ENCODE measurements around the gene CLEC4M.

The CLEC4M gene, protein sequence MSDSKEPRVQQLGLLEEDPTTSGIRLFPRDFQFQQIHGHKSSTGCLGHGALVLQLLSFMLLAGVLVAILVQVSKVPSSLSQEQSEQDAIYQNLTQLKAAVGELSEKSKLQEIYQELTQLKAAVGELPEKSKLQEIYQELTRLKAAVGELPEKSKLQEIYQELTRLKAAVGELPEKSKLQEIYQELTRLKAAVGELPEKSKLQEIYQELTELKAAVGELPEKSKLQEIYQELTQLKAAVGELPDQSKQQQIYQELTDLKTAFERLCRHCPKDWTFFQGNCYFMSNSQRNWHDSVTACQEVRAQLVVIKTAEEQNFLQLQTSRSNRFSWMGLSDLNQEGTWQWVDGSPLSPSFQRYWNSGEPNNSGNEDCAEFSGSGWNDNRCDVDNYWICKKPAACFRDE

DNA sequence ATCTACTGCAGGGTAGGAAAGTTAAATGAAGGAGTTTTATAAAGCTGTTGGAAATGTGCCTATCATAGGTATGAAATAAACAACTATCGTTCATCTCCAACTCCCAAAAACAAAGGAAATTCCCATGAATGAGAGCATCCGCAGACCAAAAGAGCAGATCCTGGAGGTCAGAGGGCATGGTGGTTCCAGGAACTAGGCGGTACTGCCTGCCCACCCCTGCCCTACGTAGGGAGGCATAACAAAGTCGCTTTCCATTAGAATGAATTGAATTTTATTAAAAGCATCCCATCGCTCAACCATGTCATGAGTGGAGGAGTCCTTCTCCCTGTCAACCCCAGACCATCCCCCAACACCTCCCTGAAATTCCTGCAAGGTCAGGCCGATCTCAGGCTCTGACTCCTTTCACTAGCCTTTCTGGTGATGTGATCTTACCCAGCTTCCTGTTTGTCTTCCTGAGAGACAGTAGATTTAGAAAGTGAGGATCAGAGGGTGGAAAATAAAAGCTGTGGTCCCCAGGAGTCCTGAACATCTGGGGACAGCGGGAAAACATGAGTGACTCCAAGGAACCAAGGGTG is at the start of gene CLEC4M:
Gene CLEC4M, plus strand, starts transcription at position 525 of the 575 bp plus-strand sequence. Its CDS starts 24 bp downstream, at position 549.
- DNase-seq = no peak

DNA sequence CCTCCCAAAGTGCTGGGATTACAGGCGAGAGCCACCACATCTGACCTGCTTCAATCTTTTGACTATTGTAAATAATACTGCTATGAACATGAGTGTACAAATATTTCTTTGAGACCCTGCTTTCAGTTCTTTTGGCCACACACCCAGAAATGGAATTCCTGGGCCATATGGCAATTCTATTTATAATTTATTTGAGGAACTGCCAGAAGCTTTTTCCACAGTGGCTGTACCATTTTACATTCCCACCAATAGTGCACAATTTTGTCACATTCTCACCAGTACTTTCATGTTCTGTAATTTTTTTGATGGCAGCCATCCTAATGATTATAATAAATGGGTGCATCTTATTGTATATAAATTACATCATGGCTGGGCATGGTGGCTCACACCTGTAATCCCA is 47.4 kb upstream of the CLEC4M start:
- no peak for DNase-seq

DNA sequence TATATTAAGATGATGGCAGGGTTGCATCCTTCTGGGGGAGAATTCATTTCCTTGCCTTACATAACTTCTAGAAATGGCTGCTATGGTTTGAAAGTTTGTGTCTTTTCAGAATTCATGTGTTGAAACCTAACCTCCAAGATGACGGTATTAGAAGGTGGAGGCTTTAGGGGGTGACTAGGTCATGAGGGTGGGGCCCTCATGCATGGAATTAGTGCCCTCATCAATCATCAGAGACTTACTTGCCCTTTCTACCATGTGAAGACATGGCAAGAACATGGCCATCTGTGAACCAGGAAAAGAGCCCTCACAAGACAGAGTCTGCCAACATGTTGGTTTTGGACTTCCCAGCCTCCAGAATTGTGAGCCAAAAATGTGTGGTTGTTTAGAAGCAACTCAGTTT is 46.3 kb upstream of the CLEC4M start:
- DNase-seq = no peak

DNA sequence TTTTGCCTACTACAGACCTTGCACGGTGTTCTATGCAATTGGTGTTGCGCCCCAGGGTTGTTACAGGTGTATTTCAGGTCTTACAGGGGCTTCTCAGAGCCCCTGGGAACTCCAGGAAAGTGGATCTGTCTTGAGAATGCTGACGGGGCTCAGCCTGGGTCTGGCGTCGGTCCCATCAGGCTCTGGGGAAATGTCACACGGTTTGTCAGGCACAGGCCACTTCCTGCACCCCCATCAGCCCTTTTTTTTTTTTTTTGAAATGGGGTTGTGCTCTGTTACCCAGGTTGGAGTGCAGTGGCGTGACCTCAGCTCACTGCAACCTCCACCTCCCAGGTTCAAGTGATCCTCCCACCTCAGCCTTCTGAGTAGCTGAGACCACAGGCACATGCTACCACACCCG is 44.4 kb upstream of the CLEC4M start:
- no peak for DNase-seq

DNA sequence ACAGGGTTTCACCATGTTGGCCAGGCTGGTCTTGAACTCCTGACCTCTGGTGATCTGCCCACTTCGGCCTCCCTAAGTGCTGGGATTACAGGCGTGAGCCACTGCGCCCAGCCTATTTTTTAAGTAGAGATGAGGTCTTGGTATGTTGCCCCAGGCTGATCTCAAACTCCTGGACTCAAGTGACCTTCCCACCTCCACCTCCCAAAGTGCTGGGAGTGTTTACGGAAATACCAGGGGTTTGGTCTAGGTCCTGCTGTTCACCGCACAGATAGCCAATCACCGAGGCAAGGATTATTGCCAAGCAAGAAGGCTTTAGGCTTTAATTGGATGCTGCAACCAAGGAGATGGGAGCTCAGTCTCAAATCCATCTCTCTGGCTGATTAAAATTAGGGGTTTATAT is 42.7 kb upstream of the CLEC4M start:
- DNase-seq = no peak

DNA sequence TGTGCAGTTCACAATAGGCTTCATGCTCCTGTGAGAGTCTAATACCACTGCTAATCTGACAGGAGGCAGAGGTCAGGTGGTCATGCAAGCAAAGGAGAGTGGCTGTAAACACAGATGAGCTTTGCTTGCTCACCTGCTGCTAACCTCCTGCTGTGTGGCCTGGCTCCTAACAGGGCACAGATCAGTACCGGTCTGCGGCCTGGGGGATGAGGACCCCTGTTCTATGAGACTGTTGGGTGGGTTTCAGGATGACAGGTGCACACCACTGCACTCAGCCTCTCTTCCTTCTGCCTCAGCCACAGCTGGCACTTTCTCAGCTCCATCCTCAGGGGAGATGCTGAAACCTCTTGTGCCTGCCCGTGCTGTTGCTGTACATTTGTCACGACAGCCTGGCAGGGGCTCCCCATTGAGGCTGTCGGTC is 40.8 kb upstream of the CLEC4M start:
- DNase-seq = no peak

DNA sequence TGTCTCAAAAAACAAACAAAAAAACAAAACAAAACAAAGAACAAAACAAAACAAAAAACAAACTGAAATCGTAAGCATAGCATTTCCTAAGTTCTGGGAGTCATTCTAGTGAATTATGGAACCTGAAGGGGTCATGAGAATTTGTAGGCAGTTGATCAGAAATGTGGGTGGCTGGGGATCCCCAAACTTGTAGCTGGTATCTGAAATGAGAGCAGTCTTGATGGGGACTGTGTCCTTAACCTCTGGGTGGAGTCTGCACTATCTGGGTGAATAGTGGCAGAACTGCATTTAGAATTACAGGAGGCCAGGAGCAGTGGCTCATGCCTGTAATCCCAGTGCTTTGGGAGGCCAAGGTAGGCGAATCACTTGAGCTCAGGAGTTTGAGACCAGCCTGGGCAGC is 37.3 kb upstream of the CLEC4M start:
- no peak for DNase-seq

DNA sequence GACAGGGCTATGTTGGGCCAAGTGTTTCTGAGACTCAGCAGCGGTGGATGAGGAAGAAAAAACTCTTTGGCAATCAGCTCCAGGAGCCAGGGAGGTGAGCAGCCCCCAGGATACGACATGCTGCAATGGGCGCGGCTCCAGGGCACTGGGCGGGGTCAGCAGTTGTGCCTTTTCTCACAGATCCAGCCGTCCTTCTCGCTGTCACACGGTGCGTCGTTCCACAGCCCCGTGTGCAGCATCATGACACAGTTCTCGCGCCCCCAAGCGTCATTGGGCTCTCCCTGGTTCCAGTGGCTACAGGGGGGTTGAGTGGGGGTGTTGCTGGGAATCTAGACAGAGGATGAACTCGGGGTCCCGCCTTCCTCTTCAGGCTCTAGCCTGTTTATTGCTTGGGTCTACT is 33.8 kb upstream of the CLEC4M start:
- DNase-seq = no peak

DNA sequence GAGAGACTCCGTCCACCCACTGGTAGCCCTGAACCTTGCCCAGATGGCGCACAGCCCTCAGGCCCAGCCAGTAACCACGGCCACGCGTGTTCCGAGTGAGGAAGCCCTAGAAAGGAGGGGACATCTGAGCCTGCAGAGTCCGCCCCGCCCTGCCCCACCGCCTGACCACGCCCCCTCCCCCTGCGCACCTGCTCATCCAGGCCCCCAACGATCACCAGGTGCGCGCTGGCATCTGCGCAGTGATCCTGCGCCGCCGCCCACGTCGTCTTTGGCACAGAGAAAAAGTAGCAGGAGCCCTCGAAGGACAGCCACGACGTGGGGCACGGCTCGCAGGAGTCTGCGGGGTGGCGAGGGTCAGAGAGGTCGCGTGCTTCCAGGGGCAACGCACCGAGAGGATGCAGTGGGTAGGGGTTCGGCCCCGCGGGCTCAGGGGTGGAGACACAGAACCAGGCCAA is 33.2 kb upstream of the CLEC4M start:
- peak; percentile 13 for DNase-seq

DNA sequence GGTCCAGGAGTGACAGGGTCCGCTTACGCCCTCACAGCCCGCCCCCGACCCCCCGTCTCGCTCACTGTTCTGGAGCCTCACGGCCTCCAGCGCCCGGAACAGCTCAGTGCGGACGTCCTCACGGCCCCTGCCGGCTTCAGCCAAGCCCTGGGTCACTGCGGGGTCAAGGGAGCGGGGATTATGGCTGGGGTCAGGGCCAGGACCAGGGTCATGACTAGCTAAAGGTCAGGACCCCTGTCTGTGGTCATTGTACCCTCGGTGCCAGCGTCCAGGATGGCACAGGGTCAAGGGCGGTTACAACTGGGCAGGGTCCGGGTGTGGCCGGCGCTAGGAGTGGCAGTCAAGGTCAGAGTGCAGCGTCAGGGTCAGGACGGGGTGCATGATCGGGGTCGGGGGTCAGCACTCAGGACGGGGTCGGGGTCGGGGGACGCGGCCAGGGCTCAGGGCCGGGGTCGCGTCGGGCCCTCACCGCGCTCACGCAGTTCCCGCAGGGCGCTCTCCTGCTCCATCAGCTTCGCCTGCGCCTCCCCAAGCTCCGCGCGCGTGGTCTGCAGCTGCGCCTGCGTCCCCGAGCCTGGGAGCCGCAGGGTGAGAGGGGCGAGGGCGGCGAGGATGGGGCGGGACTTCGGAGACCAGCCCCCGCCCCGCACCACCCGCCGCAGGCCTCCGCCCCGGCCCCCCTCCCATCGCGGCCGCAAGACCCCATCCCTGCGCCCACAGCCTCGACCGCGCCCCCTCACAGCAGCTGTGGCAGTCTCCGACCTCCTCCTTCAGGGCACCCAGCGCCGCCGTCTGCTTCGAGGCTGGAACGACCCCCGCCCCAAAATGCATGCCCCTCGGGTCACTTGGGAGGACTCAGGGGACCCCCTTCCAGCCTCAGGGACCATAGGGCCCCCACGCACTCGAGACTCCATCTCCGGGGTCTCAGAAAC is 32.5 kb upstream of the CLEC4M start:
- DNase-seq = no peak

DNA sequence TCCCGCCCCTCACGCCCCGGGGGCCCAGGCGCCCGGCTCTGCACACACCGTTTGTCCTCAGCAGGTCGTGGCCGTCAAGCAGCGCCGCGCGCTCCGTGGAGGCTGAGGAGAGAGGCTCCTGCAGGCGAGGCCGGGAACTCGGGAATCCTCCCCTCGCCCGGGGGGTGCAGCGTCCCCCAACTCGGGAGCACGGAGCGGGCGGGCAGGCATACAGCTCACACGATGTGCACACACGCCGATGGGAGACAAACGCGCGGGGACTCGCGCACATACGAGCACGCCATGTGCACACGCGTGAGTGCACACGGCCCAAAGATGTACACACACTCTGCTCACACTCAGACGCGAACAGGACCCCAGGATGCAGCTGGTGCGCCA is 31.8 kb upstream of the CLEC4M start:
- no peak for DNase-seq

DNA sequence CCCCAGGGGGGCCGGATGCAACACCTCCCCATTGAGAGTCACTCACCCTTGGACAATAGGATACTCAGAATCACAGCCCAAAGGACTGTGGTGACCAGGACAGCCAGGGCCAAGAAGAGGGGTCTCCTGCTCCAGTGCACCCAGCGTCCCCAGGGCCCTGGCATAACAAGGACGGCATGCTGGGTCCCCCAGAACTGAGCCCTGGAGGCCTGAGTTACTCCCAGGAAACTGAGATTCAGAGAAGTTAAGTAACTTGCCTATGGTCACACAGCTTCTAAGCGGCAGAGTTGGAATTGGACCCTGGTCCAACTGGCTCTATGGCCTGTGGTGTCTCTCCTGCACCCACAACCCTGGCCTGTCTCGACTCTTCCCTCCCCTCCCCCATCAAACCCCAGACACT is 31.4 kb upstream of the CLEC4M start:
- DNase-seq = no peak

DNA sequence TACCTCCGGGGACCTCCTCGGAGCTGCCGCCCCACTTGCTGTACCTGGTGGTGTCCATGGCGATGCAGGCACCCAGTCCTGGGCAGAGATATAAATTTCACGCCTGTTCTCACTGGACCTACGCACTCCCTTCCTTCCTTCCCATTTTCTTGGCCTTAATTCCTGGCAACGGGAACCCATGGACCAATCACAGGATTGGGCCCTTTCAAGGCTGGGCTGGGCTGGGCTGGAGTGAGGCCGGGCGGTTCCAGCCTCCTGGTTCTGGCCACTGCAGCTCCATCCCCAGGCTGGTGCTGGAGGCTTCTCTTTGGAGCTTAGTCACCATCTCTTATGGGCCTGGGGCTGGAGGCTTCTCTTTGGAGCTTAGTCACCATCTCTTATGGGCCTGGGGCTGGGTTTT is 31.0 kb upstream of the CLEC4M start, which contains the start of gene CLEC4G:
Gene CLEC4G, minus strand, starts transcription at position 66 of the 400 bp plus-strand sequence. Its CDS starts 8 bp downstream, at position 58.
- DNase-seq = no peak

DNA sequence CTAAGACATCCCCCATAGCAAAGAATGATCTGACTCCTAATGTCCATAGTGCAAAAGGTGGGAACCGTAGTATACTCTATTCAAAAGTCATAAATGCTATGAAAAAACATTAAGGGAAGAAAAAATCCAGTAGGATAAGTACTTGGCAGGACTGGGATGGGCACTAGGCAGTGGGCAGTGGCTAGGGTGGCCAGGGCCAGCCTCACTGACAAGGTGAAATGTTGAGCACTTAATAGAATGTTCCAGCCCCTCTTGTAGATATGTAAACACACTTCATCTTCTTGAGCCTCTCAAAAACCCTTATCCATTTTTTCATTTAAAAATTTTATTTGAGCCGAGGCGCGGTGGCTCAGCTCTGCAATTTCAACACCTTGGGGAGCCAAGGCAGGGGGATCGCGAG is 29.7 kb upstream of the CLEC4M start:
- DNase-seq = no peak

DNA sequence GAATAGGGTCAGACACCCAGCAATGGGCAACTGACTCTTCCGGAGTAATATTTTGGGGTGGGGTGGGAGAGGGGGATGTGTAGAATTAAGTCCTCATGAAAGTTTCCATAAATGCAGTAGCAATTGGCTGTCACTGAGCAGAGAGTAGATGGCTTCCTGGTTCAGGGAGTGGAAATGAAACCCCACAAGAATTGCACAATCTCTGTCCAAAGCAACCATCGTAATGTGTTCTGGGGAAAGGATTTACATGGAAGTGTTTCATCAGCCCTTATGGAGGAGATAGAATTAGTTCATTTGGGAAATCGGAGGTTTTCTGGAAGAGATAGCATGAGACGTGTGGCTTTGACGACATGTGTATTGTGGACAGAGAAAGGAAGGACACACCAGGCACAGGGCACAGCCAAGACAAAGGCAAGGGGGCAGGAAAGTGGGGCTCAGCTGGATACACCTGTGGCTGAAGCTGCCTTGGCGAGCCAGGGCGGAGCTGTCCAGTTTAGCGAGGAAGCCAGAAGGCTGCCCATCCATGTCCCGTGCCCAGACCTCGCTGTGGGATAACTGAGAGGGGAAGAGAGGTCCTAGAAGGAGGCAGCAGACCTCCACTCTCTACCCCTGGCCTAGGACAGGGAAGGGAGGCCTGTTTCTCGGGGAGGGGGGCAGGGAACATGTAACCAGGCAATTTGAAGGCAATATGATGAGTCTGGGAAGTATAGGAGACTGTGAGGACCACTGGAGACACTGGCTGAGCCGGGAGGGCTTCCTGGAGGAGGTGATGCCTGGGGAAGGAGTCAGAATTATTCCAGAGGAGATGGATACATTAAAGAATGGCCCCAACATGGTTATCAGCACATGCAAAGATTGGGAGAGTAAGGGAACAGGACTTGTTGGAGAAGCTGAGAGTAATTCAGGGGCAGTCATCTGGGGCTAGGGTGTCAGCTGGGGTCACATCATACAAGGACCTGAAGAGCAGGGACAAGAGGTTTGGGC is 28.5 kb upstream of the CLEC4M start:
- no peak for DNase-seq

DNA sequence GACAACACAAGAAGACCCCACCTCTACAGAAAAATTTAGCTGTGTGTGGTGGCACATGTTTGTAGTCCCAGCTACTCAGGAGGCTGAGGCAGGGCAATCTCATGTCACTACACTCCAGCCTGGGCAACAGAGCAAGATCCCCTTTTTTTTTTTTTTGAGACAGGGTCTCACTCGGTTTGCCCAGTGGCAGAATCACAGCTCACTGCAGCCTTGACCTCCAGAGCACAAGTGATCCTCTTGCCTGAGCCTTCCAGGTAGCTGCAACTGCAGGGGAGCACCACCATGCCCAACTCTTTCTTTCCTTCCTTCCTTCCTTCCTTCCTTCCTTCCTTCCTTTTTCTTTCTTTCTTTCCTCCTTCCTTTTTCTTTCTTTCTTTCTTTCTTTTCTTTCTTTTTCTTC is 26.9 kb upstream of the CLEC4M start:
- no peak for DNase-seq

DNA sequence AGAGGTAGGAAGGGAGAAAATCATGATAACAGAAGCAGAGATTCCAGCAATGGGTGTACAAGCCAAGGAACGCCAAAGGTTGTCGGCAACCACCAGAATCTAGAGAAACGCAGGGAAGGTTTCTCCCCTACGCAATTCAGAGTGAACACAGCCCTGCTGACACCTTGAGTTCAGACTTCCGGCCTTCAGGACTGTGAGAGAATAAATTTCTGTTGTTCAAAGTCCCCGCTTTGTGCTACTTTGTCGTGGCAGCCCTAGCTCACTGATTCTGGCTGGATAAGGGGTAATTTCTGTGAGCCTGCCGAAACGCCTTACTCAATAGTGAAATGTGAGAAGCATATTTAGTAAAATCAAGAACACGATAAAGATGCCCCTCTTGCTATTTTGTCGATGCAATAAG is 25.8 kb upstream of the CLEC4M start:
- DNase-seq = no peak

DNA sequence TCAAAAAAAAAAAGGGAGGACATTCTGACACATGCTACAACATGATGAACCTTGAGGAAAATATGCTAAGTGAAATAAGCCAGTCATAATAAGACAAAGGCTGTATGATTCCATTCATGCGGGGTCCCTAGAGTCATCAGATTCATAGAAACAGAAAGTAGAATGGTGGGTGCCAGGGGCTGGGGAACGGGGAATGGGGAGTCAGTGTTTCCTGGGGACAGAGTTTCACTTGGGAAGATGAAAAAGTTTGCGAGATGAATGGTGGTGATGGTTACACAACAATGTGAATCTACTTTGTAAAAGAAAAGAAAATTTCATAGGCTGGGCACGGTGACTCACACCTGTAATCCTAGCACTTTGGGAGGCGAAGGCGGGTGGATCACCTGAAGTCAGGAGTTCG is 25.0 kb upstream of the CLEC4M start:
- DNase-seq = no peak

DNA sequence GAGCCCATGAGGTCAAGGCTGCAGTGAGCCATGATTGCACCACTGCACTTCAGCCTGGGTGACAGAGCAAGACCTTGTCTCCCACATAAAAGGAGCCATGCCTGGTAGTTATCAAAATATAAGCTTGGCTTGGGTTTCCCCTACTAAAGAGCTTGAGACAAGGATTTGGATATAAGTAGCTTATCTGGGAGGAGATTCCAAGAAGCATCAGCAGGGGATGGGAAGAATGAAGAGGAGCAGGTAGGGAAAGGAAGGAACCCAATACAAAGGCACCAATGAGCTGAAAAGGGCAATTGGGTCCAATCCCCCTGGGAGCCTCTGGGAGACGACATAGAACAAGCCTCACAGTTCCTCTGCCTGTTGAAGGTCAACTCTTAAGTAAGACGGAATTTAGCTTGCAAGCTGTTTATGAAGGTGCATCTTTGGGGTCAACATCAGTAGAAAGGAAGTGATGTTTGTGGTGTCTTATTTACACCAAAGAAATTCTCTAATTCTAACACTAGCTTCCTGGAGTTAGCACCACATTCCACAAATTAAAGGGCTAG is 23.8 kb upstream of the CLEC4M start:
- DNase-seq = no peak

DNA sequence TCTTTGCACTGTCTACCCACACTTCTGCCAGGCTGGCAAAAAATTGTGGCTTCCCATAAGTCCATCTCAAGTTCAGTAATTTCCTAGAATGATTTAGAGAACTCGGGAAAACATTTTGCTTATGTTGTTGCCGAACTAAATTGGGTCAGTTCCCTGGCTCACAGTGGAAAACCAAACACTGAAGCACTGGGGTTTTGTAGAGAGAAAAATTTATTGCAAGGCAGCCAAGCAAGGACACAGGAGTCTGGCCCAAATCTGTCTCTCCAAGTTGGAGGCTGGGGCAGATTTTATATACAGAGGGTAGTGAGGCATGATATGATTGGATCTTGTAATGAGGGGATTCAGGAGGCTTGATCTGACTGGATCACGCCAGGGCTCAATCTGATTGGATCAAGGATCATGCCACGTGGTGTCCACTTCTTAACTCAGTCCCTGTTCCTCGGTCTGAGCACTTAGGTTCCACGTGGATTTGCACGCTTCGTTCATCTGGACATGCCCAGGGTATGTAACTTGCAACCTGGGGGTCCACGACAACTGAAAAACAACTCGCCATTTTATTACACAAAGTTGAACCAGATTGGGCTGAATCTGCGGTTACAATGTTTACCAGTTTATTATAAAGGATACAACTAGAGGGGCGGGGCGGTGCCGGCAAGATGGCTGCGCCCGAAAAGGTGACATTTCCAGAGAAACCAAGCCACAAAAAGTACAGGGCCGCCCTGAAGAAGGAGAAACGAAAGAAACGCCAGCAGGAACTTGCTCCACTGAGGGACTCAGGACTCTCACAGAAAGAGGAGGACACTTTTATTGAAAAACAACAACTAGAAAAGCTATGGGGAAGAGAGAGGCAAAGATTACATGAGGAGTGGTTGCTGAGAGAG is 23.0 kb upstream of the CLEC4M start:
- no peak for DNase-seq

DNA sequence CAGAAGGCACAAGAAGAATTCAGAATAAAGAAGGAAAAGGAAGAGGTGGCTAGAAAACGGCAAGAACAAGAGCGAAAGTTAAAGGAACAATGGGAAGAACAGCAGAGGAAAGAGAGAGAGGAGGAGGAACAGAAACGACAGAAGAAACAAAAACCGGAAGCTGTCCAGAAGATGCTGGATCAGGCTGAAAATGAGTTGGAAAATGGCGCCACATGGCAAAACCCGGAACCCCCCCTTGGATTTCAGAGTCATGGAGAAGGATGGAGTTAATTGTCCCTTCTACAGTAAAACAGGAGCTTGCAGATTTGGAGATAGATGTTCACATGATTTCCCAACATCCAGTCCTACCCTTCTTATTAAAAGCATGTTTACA is 22.4 kb upstream of the CLEC4M start:
- DNase-seq = no peak

Data from COR-L47 (cell line).